ENCODE data around the gene HP1BP3.
"Not testable (repeated sequence)": the region's sequence is repeated elsewhere in the genome, so short reads cannot be mapped to it uniquely, and the experiment has no call there.

Gene HP1BP3

DNA sequence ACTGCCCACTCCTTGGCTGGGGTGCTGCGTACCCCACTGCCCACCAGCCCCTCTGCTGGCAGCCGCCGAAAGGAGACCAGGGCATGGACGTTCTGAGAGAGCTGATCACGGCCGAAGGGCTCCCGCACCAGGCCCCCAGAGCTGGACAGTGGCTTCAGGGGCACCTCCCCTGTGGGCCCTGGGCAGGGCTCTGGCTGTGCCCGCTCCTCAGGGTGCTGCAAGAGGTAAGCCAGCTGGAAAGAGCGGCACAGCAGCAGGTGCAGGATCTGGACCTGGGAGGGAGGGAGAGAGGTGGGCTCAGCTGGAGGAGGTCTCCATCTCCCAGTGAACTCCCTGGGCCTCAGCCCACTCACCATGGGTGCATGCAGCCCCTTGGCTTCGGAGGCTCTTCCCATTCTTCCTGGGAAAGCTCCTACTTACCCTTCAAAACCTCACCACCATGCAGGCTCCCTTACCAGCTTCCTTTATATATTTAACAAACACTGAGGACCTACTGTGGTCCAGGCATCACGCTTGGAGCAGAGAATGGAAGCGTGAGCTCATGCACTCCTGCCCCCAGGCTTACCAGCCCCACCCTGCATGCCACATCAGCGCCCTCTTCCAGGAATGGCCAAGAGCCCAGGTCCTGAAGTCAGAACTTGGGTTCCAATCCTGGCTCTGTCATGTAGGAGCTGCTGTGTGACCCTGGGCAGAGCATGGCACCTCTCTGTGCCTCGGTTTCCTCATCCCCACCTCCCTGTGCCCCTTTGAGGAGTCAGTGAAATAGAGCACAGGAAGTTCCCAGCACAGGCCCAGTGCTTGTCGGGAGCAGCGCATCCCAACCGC, 62.5 kb downstream of the HP1BP3 start:
- H3K27me3 ChIP-seq (ENCODE audit: control insufficient read depth, insufficient read depth, low read length): peaks cover 8% of the 10 kb centered on the region

DNA sequence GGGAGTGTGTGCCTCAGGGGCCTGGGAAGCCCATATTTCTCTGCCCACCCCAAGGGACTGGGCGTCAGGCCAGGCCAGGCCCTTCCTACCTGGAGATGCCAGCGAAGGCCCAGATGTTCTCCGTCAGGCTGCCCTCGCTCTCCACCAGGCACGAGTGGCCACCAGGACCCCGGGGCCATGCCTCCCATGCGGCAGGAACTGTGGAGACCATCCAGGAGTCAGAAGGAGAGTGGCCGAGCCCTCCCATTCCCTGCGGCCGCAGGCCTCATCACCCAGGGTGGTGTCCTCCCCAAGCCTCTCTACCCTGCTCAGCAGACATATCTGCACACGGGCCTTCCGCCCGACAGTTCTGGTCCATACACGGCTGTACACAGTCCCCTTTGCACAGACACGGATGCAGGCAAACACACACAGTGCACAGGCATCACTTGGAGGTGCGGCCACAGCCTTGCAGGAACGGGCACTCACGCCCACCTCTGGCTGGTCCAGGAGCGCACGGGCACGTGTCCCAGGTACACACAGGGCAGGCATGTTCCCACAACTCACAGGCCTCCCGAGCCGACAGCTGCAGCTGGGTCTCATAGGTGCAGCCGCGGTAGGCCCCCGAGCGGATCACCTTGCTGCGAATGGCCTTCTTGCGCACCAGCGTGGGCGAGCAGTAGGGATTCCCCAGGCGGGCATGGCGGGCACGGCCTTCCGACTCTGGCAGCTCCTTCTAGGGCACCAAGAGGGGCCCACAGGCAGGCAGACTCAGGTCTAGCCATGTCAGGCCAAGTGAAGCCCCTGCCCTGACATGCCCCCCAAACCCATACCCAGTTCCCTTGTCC, 63.4 kb downstream of the HP1BP3 start:
- Histone ChIP-seq H3K36me3 (ENCODE audit: control insufficient read depth, insufficient read depth, low read length) (peaks cover 11% of the 10 kb centered on the region), H3K4me1 (ENCODE audit: control insufficient read depth, insufficient read depth, low read length) (peaks cover 11% of the 10 kb centered on the region)

More for the DNA sequence above, 62.5 kb downstream of the HP1BP3 start:
- Histone ChIP-seq H3K9me3 (ENCODE audit: control insufficient read depth, insufficient read depth, low read length) (no peaks in the 10 kb centered on the region), H3K36me3 (ENCODE audit: control insufficient read depth, insufficient read depth, low read length) (peaks cover 11% of the 10 kb centered on the region), H3K4me1 (ENCODE audit: control insufficient read depth, insufficient read depth, low read length) (peaks cover 16% of the 10 kb centered on the region), H3K4me3 (ENCODE audit: low read depth, low read length) (no peak overlapping the region), H3K9ac (ENCODE audit: low read depth, low read length) (no peak overlapping the region)

GRCh38 chr1:20723159-20723536, 64.0 kb downstream of the HP1BP3 start:
- Histone ChIP-seq H3K36me3 (ENCODE audit: control insufficient read depth, insufficient read depth, low read length) (peaks cover 11% of the 10 kb centered on the region), H3K4me1 (ENCODE audit: control insufficient read depth, insufficient read depth, low read length) (peaks cover 8% of the 10 kb centered on the region), H3K9me3 (ENCODE audit: control insufficient read depth, insufficient read depth, low read length) (no peaks in the 10 kb centered on the region), H3K4me3 (ENCODE audit: low read depth, low read length) (no peak overlapping the region), H3K9ac (ENCODE audit: low read depth, low read length) (no peak overlapping the region), H3K27me3 (ENCODE audit: control insufficient read depth, insufficient read depth, low read length) (peaks cover 3% of the 10 kb centered on the region)

More for the DNA sequence above, 63.4 kb downstream of the HP1BP3 start:
- Histone ChIP-seq H3K4me3 (ENCODE audit: low read depth, low read length) (no peak overlapping the region), H3K9ac (ENCODE audit: low read depth, low read length) (no peak overlapping the region), H3K27me3 (ENCODE audit: control insufficient read depth, insufficient read depth, low read length) (peaks cover 3% of the 10 kb centered on the region), H3K9me3 (ENCODE audit: control insufficient read depth, insufficient read depth, low read length) (no peaks in the 10 kb centered on the region)

- Histone ChIP-seq H3K4me3 (ENCODE audit: low read depth, low read length) (no peak overlapping the region), H3K27me3 (ENCODE audit: control insufficient read depth, insufficient read depth, low read length) (peaks cover 3% of the 10 kb centered on the region), H3K9me3 (ENCODE audit: control insufficient read depth, insufficient read depth, low read length) (no peaks in the 10 kb centered on the region), H3K4me1 (ENCODE audit: control insufficient read depth, insufficient read depth, low read length) (peaks cover 2% of the 10 kb centered on the region), H3K9ac (ENCODE audit: low read depth, low read length) (no peak overlapping the region), H3K36me3 (ENCODE audit: control insufficient read depth, insufficient read depth, low read length) (peaks cover 11% of the 10 kb centered on the region)
These were observed 65.7 kb downstream of the HP1BP3 start for GRCh38 chr1:20721117-20722061.

DNA sequence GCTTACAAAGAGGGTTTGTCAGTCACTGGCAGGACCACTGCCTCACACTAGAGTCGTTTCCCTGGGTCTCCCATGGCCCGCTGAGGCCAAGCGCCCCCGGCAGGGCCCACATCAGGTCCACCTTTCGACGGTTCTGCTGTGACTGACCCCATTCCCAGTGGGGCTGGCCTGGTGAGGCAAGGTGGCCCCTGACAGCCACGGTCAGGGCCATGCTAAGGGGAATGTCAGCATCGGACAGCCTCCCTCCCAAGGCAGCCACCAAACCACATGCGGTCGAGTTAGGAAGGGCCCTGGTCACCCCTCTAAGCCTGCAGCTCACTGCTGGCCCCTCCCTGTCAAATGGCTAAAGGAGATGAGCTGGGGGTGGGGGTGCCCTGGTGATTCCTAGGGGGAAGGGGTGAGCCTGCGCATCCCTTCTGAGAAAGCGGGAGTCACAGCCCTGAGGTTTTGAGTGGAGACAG, 66.4 kb downstream of the HP1BP3 start:
- H3K4me1 ChIP-seq (ENCODE audit: control insufficient read depth, insufficient read depth, low read length): peaks cover 2% of the 10 kb centered on the region
- H3K36me3 ChIP-seq (ENCODE audit: control insufficient read depth, insufficient read depth, low read length): peaks cover 11% of the 10 kb centered on the region
- H3K9me3 ChIP-seq (ENCODE audit: control insufficient read depth, insufficient read depth, low read length): no peaks in the 10 kb centered on the region
- H3K27me3 ChIP-seq (ENCODE audit: control insufficient read depth, insufficient read depth, low read length): peaks cover 3% of the 10 kb centered on the region
- H3K9ac ChIP-seq (ENCODE audit: low read depth, low read length): no peak overlapping the region
- no peak overlapping the region for H3K4me3 ChIP-seq (ENCODE audit: low read depth, low read length)

DNA sequence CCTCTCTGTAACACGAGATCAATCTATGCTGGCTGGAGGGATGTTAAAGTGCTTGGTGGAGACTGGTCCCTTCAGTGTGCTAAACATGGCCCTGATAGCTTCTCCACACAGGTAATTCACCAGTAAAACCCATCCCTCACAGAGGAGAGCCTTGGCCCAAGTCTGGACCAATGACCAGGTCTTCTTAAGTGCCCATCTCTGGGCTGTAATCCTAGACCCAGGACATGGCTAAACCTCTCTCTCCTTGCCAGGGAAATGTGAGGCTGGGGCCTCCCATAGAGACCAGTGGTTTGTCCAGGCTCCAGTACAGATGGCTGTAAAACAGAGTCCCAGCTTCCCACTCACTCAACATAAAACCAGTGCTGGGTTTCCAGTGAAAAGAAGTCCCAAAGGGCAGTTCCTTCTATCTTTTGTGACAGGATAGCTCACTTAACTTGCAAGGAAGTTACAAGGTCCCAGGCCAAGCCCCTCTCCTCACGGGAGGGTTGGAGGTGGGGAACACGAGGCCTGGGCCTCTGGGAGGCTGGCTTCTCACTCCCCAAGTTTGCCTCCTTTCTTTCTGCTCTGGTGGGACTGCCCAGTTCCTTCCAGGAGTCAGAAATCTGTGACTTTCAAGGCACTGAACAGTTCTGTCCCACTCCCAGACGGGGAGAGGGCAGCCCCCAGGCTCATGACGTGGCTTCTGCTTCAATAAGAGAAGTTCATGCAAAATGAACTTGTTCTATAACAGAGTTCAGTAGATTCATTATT, 67.1 kb downstream of the HP1BP3 start:
- H3K4me3 ChIP-seq (ENCODE audit: low read depth, low read length): no peak overlapping the region
- peaks cover 3% of the 10 kb centered on the region for H3K27me3 ChIP-seq (ENCODE audit: control insufficient read depth, insufficient read depth, low read length)
- peaks cover 15% of the 10 kb centered on the region for H3K36me3 ChIP-seq (ENCODE audit: control insufficient read depth, insufficient read depth, low read length)

DNA sequence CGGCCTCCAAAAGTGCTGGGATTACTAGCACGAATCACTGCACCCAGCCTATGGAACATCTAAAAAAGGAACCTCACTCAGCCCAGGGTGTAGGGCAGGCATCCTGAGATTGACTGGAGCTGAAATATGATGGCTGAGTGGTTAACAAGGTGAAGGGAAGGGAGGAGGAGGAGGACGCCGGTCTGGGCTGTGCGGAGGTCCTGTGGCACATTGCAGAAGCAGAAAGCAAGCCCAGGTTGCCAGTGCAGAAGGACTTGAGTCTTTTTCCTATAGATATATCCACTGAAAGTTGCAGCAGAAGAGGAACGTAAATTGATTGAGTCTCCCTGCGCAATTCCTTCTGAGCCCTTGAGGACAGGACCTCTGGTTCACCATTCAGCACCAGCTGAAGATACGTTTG, 67.8 kb downstream of the HP1BP3 start:
- Histone ChIP-seq H3K4me3 (ENCODE audit: low read depth, low read length) (no peak overlapping the region), H3K27me3 (ENCODE audit: control insufficient read depth, insufficient read depth, low read length) (peaks cover 3% of the 10 kb centered on the region), H3K9ac (ENCODE audit: low read depth, low read length) (no peak overlapping the region), H3K4me1 (ENCODE audit: control insufficient read depth, insufficient read depth, low read length) (peaks cover 2% of the 10 kb centered on the region), H3K9me3 (ENCODE audit: control insufficient read depth, insufficient read depth, low read length) (no peaks in the 10 kb centered on the region), H3K36me3 (ENCODE audit: control insufficient read depth, insufficient read depth, low read length) (peaks cover 14% of the 10 kb centered on the region)

More for the DNA sequence above, 67.1 kb downstream of the HP1BP3 start:
- no peaks in the 10 kb centered on the region for H3K9me3 ChIP-seq (ENCODE audit: control insufficient read depth, insufficient read depth, low read length)
- no peak overlapping the region for H3K9ac ChIP-seq (ENCODE audit: low read depth, low read length)
- peaks cover 2% of the 10 kb centered on the region for H3K4me1 ChIP-seq (ENCODE audit: control insufficient read depth, insufficient read depth, low read length)

GRCh38 chr1:20718343-20718882, 68.7 kb downstream of the HP1BP3 start:
- not testable (repeated sequence) for H3K27me3 ChIP-seq (ENCODE audit: control insufficient read depth, insufficient read depth, low read length); H3K9me3 ChIP-seq (ENCODE audit: control insufficient read depth, insufficient read depth, low read length); H3K36me3 ChIP-seq (ENCODE audit: control insufficient read depth, insufficient read depth, low read length); H3K4me1 ChIP-seq (ENCODE audit: control insufficient read depth, insufficient read depth, low read length)
- Histone ChIP-seq H3K4me3 (ENCODE audit: low read depth, low read length) (peak overlapping the region; percentile 50), H3K9ac (ENCODE audit: low read depth, low read length) (peak overlapping the region; percentile 65)

- Histone ChIP-seq H3K27me3 (ENCODE audit: control insufficient read depth, insufficient read depth, low read length) (peaks cover 3% of the 10 kb centered on the region), H3K4me1 (ENCODE audit: control insufficient read depth, insufficient read depth, low read length) (peaks cover 1% of the 10 kb centered on the region), H3K9ac (ENCODE audit: low read depth, low read length) (peak within 1 kb of the TSS; percentile 65), H3K4me3 (ENCODE audit: low read depth, low read length) (peak within 1 kb of the TSS; percentile 50), H3K9me3 (ENCODE audit: control insufficient read depth, insufficient read depth, low read length) (no peaks in the 10 kb centered on the region), H3K36me3 (ENCODE audit: control insufficient read depth, insufficient read depth, low read length) (peaks cover 12% of the 10 kb centered on the region)
These were observed 69.4 kb downstream of the HP1BP3 start, which contains the start of gene KIF17 for GRCh38 chr1:20717452-20718342. Gene KIF17 (minus strand): TSS chr1:20718007. CDS start chr1:20717706, 301 bp downstream.

- Histone ChIP-seq H3K27me3 (ENCODE audit: control insufficient read depth, insufficient read depth, low read length) (peaks cover 3% of the 10 kb centered on the region), H3K9ac (ENCODE audit: low read depth, low read length) (peak overlapping the region; percentile 60), H3K4me1 (ENCODE audit: control insufficient read depth, insufficient read depth, low read length) (no peaks in the 10 kb centered on the region), H3K4me3 (ENCODE audit: low read depth, low read length) (peak overlapping the region; percentile 49), H3K36me3 (ENCODE audit: control insufficient read depth, insufficient read depth, low read length) (peaks cover 12% of the 10 kb centered on the region), H3K9me3 (ENCODE audit: control insufficient read depth, insufficient read depth, low read length) (no peaks in the 10 kb centered on the region)
These were observed 70.9 kb downstream of the HP1BP3 start for GRCh38 chr1:20716232-20716631.

Measured in iPS-15b (cell line).